Ecto neural progenitor cell (in vitro differentiated cells): ENCODE data around the gene ATP6V0E2.
"Not testable (repeated sequence)": the region's sequence is repeated elsewhere in the genome, so short reads cannot be mapped to it uniquely, and the experiment has no call there.

ENCODE experiments used
- DNase-seq: peaks from one replicate; pipeline ENCODE4 v3.0.0-alpha.2; 2018; ENCODE audit warnings: low spot score

Gene ATP6V0E2

GRCh38 chr7:149873074-149873969, at the start of gene ATP6V0E2:
Gene ATP6V0E2, plus strand, starts transcription at chr7:149873969. Its CDS starts 97 bp downstream, at chr7:149874066.
- DNase-seq: peak; percentile 95

GRCh38 chr7:149824301-149824741, 49.4 kb upstream of the ATP6V0E2 start:
- no peak for DNase-seq

DNA sequence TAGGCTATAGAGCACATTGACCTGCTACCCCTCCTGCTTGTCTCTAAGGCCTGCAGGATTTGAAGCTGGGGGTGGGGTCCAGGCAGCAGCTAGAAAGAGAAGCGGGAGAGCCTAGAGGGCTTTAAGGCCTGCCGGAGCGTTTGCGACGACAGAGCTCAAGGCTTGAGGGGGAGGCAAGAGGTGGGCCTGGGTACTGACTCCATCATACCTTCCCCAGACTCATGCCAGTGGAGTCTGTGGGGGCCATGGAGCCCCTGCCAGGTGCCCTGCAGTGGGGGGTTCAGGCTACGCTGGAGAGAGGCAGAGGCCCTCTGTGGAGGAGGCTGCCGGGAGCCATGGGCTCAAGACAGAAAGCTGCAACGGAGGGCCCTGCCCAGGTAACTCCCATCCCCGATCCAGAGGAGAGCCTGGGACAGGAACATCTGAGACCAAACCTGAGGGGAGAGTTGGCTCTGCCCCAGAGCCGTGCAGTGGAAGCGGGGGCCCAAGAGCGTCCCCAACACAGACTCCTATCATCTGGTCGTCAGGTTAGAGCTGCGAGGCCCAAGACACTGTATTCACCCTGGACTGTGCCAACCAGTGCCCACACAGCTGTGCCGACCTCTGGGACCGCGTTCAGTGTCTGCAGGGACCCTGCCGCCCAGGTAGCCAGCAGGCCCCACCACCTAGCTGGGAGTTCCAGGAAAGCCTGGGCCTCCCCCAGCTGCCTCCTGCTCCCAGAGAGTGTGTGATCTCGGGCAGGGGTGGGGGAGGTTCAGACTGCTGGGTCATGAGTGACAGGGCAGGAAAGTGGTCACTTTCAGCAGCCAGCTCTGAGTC, 48.8 kb upstream of the ATP6V0E2 start:
- no peak for DNase-seq

DNA sequence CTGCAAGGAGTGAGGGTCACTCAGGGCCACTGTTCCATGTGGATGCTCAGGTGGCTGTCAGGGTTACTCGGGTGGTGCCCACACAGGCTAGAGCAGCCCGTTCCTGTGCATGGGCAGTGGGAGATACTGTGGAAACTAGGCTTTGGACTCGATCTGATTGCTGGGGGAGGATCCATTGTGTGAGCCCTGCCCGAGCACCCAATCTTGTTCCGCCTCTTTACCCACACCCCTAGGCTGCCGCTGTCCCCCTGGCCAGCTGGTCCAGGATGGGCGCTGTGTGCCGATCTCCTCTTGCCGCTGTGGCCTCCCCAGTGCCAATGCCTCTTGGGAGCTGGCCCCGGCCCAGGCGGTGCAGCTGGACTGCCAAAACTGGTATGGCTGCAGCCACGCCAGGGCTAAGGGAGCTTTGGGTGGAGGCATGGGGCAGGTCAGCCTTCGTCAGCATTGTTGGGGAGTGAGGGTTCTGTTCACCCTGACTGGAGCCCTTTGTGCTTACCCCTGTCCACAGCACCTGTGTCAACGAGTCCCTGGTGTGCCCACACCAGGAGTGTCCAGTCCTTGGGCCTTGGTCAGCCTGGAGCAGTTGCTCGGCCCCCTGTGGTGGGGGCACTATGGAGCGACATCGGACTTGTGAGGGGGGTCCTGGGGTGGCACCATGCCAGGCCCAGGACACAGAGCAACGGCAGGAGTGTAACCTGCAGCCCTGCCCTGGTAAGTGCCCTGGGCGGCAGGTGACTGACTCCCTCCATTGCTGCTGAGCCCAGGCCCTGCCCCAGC, 48.0 kb upstream of the ATP6V0E2 start:
- no peak for DNase-seq

- DNase-seq: no peak
Measured at GRCh38 chr7:149826344-149827088, 47.3 kb upstream of the ATP6V0E2 start.

DNA sequence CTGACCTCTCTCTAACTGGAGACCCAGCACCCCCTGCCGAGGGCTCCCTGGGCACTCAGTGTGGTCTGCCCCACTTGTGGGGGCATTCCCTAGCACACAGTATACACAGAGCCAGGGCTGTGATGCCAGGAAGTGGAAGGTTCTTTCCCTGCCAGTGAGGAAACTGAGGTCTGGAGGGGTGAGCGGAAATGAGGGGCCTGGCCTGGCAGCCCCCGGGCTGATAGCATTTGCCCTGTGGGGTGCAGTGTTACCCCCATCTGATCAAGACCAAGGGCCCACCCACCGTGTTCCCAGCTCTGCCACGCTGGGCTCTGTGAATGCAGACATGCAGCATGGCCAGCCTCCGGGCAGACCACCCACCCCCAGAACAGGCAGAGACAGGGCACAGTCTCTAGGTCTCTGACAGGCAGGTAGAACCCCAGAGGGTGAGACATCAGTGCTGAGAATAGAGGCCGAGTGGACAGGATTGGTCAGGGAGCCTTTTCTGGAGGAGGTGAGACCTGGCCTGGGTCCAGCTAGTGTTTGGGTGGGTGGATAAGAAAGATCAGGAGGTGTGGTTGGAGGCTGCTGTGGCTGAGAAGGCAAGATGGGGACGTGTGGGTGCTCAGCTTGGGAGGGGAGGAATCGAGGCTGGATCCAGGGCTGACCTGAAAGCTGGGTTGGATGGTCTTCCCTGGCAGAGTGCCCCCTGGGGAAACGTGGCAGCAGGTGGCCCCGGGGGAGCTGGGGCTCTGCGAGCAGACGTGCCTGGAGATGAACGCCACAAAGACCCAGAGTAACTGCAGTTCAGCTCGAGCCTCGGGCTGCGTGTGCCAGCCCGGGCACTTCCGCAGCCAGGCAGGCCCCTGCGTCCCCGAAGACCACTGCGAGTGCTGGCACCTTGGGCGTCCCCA, 46.4 kb upstream of the ATP6V0E2 start:
- DNase-seq: no peak

GRCh38 chr7:149828357-149829309, 45.1 kb upstream of the ATP6V0E2 start:
- no peak for DNase-seq

- DNase-seq: not testable (repeated sequence)
Measured at GRCh38 chr7:149830527-149830926, 43.2 kb upstream of the ATP6V0E2 start.

DNA sequence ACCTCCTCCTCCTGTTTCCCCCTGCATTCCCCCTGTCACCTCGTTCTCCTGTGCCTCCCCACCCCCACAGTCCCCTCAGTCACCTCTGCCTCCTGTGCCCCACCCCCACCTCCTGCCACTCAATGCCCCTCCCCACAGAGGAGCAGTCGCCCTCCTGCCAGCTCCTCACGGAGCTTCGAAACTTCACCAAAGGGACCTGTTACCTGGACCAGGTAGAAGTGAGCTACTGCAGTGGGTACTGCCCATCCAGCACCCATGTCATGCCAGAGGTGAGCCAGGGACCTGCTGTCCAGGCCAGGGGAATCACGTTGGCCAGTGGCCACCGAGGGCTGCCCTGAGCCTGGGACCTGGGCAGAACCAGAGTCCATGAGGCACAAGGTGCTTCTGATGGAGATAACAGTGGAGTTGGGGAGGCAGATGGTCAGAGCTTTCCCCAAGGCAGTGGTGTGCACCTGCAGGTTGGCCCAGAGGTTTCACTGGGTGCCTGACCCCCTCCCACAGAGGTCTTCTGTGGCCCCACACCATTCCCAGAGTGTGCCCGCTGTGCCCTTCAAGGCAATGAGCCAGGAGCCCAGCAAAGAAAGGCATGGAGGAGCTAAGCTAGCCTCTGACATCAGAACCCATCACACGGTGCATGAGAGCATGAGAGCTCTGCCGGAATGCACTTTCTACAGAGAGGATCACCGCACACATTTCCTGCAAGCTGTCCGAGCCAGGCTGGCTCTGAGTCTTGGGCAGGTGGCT, 42.6 kb upstream of the ATP6V0E2 start:
- DNase-seq: no peak

DNA sequence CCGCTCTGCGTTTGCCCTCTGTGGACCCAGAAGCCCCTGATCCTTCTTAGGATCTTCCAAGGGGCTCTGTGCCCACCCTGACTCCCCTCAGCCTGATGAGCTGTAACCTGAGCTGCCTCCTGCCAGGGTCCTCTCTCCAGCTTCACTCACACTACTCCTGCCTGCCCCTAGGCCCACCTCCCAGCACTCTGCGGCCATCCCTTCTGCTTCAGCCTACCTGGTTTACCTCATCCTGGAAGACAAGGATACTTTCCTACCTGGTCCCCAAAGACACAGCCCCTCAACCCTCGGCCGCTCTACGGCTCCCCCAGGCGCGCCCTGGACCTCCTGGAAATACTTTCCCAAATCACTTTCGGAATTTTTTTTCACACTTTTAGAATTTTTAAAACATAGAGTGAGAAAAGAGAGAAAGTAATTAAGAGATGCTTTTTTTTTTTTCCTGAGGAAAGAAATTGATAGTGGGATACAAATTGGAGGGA, 42.0 kb upstream of the ATP6V0E2 start:
- no peak for DNase-seq

DNA sequence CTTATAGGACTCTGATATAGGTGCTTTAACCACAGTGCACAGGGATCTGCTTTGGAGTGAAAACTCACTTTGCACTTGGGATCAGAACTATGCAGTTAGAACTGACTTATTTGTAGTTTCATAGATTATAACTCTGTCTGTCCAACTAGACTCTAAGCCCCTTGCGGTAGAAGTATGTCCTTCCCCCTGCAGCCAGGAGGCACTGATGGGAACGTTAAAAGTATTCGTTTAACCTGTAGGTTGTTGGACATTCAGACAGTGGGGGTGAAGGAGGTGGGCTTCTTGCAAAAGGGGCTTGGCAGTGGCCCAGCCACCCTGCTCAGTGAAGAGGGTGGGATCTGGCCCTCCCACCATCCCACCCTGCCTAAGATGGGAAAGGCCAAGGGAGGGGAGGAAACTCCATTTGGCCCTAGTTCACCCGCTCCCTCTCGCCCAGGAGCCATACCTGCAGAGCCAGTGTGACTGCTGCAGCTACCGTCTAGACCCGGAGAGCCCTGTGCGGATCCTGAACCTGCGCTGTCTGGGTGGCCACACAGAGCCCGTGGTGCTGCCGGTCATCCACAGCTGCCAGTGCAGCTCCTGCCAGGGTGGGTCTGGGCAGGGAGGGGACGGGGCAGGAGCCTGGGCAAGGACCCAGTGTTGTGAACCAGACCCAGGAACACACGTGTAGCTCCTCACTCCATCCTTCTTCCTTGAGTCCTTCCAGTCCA, 41.3 kb upstream of the ATP6V0E2 start:
- no peak for DNase-seq

DNA sequence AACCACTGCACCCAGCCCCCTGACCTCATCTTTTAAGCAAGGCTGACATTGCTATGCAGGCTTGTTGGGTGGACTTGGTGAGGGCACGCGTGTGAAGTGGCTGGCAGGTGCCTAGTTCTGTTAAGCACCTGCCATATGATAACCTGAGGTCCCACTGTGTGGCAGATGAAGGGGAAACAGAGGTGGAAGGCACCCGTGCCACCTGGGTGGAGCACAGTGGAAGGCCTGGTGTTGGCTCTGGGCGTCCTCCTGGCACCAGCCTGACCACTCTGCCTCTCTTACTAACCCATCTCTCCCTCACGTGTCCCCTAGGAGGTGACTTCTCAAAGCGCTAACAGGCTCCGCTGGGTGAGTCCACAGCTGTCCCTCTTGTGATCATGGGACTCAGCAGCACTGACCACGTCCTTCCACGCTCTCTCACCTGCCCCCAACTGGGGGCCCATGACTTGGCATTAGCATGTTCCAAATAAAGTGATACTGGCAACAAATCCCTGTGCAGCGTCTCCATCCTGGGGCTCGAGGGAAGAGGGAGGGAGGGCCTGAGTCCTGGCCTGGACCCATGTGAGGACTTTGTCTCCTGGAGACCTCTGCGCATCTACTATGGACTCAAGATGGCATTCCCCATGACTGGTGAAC, 40.2 kb upstream of the ATP6V0E2 start:
- DNase-seq: no peak

GRCh38 chr7:149834601-149835000, 39.2 kb upstream of the ATP6V0E2 start:
- DNase-seq: no peak

GRCh38 chr7:149836434-149836833, 37.3 kb upstream of the ATP6V0E2 start:
- DNase-seq: no peak

DNA sequence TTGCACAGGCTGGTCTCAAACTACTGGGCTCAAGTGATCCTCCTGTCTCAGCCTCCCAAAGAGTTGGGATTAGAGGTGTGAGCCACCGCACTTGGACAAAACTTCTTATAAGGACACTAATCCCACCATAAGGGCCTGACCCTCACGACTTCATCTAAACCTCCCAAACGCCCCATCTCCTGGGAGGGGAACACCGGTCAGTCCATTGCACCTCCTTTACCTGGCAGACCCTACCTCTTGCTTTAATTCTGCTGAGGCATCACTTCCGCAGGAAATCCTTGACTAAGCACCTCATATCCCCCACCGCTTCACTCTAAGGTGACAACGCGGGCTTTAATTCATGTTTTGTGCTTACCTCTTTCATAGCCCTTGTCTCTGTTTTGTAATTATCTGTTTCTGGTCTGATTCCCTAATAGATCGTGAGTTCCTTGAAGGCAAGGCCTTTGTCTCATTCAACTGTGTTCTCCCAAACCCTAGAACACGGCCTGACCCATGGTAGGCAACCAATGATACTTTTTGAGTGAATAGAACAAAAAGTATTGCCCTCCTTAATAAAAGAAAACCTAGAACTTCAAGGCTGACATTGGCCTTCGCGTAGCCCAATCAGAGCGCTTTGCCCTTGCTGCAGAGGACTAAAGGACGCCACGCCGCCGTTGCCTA, 36.1 kb upstream of the ATP6V0E2 start:
- DNase-seq: no peak

DNA sequence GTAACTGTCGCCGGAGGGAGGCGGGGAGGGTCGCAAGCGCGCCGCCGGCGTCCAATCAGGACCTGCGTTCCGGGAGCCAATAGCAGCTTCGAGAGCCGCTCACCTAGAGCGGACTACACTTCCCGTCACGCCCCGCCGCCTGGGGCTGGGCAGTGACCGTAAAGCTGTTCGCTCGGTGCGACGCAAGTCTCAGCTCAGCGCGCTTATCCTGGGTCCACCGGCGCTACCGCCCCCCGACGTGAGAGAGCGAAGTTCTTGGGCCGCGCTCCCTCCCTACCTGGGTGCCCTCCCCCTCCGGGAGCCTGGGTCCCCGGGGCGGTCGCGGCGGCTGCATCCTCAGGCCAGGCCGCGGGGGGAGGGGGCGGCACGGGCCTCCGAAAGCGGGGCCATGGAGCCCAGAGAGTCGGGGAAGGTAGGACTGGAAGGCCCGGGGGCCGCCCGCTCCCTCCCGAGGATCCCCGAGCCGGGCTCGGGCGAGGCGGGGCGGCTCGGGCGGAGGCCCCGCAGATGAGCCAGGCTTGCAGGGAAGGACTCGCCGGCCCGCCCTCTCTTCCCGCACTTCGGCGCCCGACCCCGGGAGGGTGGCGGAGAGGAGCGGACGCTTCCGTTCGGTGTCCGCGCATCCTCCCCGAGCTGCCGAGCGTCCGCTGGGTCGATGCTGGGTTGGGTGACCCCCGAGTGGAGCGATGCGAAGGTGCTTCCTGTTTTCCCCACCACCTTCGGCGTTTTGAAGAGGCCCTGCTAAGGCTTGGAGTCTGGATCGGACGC, 35.4 kb upstream of the ATP6V0E2 start, which contains the start of gene ZNF862:
TSS of gene ZNF862 (plus strand) at position 152 of the 768 bp plus-strand sequence. CDS start at position 389, 237 bp downstream.
- peak; percentile 97 for DNase-seq
